ENCODE measurements around the gene CAPN1.
"Not testable (repeated sequence)": the region's sequence is repeated elsewhere in the genome, so short reads cannot be mapped to it uniquely, and the experiment has no call there.

CAPN1 gene

GRCh38 chr11:65163684-65164083 lies 18.0 kb upstream of the CAPN1 start:
- no peak for DNase-seq

DNA sequence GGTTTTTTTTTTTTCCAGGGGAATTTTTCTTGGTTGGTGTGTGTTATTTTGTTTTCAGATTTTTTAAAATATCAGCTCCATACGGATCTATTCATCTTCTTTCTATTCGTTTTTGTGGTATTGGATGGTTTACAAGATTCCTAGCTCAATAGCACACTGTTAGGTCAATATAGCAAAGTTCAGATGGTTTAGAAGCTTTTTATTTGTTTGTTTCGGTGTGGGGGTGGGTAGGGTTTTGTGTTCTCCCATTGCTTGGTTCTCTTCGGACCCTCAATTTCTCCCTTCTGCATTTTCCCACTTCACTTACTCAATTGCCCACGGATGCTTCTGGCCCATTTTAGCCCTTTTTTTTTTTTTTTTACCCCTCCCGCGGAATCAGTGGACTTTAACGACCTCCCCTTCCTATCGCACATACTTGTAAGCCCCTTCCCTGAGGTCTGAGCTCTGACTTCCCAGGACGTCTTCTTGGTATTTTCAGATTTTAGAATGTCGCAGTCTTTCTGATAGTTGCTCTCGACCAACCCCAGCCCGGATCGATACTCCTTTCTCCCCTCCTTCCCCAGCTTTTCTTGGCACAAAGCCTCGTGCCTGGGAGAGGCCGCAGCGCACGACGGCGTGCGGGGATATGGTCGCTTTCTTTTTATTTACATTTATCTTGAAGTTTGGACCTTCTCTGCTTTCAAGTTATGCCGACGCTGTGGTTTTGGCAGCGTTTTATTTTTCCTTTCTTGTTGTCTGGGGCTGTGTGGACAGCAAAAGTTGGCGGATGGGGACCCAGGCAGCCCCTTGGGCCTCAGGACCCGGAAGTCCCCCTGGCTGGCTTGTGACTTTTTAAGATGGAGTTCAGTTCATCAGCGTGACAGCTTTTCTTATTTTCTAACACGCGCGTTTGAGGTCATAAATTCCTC lies 16.1 kb upstream of the CAPN1 start:
- DNase-seq = no peak

GRCh38 chr11:65166893-65167292 lies 14.8 kb upstream of the CAPN1 start:
- DNase-seq = no peak

- no peak for DNase-seq
Measured at GRCh38 chr11:65167656-65168055, 14.1 kb upstream of the CAPN1 start.

DNA sequence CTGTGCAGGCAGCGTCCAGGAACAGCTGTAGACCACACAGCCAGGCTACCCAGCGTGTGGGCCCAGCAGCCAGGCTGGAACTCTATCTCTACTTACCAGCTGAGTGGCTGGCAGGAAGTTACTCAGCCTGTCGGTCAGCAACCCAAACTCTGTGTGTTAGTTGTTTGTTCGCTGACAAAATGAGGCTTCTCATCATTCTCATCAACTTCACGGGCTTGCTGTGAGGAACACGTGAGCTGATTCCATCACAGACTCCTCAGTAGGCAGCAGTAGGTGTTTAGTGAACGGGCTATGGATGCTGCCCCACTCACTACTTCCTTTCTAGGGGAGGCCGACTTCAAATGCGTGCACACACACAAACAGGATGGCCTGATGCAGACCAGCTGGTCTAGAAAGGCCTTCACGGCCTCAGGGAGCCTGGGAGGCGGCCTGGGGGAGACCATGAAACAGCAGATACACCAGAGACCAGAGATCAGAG lies 12.5 kb upstream of the CAPN1 start:
- DNase-seq = no peak

DNA sequence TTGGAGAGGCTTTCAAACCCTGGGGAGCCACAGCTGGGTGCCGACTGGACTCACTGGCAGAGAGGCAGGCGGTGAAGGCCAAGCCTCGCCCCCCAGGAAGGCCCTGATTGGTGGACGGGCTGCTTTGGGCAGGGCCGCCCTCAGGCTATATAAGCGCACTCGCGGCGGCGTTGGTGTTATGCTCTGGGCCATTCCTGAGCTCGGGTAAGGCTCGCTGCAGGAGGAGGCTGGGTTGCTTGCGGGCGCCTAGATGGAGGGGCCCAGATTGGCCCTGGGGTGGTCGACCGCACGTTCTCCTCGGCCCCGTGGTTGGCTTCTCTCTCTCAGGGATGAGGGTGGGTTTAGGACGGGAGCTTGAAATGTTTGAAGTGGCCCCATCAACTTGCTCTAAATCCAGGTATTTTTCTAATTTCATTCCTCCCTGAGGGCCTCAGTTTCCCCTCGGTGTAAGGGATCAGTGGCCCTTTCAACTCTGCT lies 11.6 kb upstream of the CAPN1 start, which contains the start of gene SPDYC:
Gene SPDYC (plus strand): TSS at position 176 of the 477 bp plus-strand sequence. CDS start 1,125 bp downstream, outside the sequence.
- DNase-seq = no peak

- DNase-seq = no peak
Measured at GRCh38 chr11:65172600-65172999, 9.1 kb upstream of the CAPN1 start.

DNA sequence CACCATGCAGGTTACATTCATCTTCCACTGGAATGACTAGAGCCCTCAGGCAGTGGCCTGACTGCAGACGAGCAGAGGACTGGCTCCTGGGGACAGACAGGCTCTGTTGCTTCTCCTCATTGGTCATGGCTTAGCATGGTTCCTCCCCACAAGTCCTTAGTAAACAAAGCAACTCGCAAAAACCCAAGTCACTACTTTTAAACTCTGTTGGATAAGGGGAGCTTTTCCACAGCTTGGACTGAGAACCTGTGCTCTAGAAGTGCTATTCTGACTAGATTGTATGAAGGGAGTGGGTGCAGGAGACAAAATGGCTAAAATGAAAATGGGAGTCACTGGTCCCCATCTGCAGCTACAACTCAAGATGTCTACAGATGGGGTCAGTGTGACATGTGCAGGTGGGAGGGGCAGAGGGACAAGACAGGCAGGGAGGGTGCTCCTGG lies 7.1 kb upstream of the CAPN1 start:
- DNase-seq = not testable (repeated sequence)

DNA sequence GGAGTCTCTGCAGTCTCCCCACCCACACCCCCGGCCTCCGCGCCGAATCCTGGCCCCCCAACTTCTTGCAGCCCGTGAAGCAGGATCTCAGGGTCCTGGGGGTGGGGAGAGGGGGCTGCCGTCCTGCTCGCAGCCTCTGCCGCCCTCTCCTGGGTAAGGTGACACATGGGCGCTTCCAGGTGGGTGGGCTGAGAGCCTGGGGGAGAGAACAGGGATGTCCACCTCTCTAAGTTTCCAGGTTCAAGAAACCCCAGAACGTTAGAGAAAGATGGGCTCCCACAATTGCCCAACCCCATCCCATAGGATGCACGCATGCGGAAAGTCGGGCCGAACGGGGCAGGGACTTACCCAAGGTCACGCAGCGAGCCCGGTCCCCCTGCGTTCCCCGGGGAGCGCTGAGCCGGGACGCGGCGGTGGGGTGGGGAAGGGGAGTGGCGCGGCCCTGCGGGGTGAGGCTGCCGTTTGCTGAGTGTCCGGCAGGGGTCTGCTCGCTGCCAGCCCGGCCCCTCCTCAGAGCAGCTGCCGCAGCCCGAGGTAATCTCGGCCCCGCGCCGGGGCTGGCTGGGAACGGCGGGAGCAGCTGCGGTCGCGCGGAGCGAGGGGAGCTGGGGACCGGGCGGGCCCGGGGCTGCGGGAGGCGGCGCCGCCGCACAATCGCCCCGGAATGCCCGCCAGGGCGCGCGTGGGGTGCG lies 705 bp upstream of the CAPN1 start:
- peak; percentile 28 for DNase-seq

DNA sequence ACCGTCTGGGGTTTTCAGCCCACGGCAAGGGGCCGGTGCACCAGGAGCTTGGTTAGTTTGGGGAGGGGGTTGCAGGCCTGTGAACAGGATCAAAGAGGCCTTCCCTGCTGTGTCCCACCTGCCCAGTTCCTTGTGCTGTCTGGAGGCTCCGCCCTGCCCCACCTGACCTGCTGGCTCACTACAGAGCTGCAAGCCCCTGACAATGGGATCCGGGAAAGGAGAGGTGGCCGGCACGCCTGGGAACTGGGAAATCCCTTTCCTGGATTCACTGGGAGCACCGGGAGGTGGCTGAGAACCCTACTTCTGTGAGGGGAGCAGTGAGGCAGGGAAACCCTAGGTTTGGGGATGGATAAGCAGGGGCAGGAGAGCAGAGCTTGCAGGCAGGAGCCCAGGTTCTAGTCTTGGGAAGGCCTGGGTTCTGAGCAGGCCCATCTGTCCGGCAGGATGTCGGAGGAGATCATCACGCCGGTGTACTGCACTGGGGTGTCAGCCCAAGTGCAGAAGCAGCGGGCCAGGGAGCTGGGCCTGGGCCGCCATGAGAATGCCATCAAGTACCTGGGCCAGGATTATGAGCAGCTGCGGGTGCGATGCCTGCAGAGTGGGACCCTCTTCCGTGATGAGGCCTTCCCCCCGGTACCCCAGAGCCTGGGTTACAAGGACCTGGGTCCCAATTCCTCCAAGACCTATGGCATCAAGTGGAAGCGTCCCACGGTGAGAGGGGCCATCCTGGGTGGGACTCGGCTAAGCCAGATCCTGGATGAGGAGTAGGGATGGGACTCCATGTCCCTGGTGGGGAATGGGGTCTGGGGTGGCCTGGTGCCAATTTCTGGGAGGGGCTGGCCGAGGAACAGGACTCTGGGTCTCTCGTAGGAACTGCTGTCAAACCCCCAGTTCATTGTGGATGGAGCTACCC lies 786 bp downstream of the CAPN1 start:
- DNase-seq = no peak

- no peak for DNase-seq
Measured at GRCh38 chr11:65183201-65183891, 1.6 kb downstream of the CAPN1 start.

DNA sequence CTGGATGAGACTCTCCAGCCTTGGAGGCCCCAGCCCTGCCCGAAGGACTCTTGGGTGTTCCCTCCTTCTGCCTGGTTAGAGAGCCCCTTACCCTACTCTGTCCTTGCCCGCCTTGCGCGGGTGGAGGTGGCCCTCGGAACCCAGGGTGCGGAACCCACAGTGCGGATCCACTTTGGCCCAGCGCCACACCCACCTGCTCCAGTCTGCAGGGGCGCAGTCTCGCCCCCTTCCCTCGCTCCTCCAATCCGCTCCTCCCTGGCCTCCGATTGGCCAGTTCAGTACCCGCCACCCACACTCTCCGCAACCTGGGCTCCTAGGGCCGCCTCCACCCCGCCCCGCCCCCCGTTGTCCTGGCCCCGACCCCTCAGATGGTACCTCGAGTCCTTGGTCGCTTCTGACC lies 2.4 kb downstream of the CAPN1 start:
- no peak for DNase-seq

GRCh38 chr11:65185171-65185570 lies 3.4 kb downstream of the CAPN1 start:
- DNase-seq = no peak

GRCh38 chr11:65185869-65186341 lies 4.2 kb downstream of the CAPN1 start:
- DNase-seq = no peak

DNA sequence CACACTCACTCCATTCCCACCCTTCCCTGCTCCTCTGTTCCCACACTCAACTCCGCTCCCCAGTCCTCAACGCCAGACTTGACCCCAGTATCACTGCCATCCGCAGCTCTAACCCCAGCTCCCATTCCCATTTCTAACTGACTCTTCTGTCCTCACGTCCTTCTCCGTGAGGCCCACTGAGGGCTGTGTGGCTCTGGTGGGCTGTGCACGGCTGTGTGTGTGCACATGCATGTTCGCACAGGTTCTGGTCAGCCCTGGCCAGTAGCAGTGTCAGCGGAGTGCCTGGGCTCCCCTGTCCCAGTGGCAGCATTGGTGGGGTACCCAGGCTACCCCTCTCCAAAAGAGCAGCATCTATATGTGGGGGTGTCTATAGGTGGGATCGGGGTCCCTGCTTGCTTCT lies 5.0 kb downstream of the CAPN1 start:
- no peak for DNase-seq

DNA sequence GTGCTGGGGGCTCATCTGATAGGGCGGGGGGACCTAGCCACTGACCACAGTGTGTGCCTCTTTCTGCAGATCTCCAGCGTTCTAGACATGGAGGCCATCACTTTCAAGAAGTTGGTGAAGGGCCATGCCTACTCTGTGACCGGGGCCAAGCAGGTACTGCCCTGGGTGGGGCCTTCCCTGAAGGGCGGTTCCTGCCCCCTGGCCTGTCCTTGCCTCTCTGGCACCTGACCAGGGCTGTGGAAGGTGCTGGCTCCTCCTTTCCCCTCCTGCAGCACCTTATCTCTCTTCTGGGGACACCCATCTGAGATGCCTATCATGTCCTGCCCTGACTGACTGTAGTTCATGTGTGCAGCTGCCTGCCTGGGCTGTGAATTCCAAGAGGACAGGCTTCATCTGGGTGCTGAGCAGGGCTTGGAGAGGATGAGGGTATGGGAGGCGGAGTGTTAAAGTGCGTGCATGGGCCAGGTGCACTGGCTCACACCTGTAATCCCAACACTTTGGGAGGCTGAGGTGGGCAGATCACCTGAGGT lies 5.5 kb downstream of the CAPN1 start:
- no peak for DNase-seq

DNA sequence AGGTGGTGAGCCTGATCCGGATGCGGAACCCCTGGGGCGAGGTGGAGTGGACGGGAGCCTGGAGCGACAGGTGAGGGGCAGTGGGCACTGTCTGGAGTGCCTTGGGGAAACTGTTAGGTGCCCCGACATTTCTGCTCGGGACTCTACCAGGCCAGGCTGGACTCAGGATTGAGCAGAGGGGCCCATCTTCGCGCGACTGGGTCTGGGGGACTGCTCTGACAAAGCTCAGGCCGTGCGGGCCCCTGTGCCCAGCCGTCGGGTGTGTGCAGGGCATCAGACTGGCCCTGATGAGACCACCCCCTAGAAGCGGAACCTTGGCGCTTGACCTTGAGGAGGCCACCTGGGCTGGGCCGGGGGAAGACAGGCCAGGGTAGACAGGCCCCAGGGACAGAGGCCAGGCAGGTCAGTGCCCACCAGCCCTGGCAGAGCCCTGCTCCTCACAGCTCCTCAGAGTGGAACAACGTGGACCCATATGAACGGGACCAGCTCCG lies 6.3 kb downstream of the CAPN1 start:
- DNase-seq = no peak

DNA sequence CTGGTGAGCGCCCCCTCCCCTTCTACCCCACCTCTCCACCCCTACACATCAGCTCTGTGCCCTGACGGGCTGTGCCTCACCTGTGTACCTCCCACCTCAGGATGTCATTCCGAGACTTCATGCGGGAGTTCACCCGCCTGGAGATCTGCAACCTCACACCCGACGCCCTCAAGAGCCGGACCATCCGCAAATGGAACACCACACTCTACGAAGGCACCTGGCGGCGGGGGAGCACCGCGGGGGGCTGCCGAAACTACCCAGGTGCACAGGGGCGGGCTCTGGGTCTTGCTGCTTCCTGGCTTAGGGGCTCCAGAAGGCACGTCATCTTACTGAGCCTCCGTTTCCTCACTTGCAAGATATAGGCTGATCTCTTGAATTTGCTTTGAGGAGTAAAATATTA lies 6.8 kb downstream of the CAPN1 start:
- no peak for DNase-seq

- DNase-seq = no peak
Measured at GRCh38 chr11:65189191-65189590, 7.5 kb downstream of the CAPN1 start.

GRCh38 chr11:65194564-65194963 lies 12.8 kb downstream of the CAPN1 start:
- no peak for DNase-seq

- no peak for DNase-seq
Measured at GRCh38 chr11:65204143-65204542, 22.4 kb downstream of the CAPN1 start.

All from activated T-cell treated with anti-CD3 and anti-CD28 coated beads for 4 hours (primary cell).